GM23338 (cell line): ENCODE data around the gene AQP7. TPM values are rescaled to one million over a fixed set of nuclear protein-coding genes. Genes with fewer than 3 reads are reported as not detected.

Source experiments
- ATAC-seq: fragments of 200-7000 bp; cut with Tn5 transposase; 3 replicates; pipeline ENCODE4 v1.9.1; 2020
- DNase-seq: peaks from one replicate; pipeline ENCODE4 v3.0.0-alpha.2; 2015; ENCODE audit warnings: low spot score
- H2AFZ ChIP-seq: fragments of 200-600 bp; sonication (generic); 2 replicates; pipeline ENCODE4 v1.8.0; 2016; ENCODE audit warnings: antibody characterized with exemption, mild to moderate bottlenecking, moderate library complexity
- H3F3A ChIP-seq: fragments of 200-600 bp; sonication (generic); replicated peaks from 2 replicates; pipeline ENCODE4 v1.8.0; 2017; ENCODE audit warnings: antibody characterized with exemption, mixed run types, low read depth
- H3K27ac ChIP-seq: fragments of 200-600 bp; sonication (generic); 2 replicates; pipeline ENCODE4 v1.6.1; 2016; ENCODE audit warnings: low read depth
- H3K27me3 ChIP-seq: fragments of 200-600 bp; sonication (generic); 2 replicates; pipeline ENCODE4 v1.8.0; 2016; ENCODE audit warnings: mild to moderate bottlenecking, mixed run types, moderate library complexity; ENCODE audit not compliant: insufficient read depth
- H3K36me3 ChIP-seq: fragments of 200-600 bp; sonication (generic); 2 replicates; pipeline ENCODE4 v1.8.0; 2016; ENCODE audit warnings: mild to moderate bottlenecking; ENCODE audit not compliant: insufficient read depth
- H3K4me1 ChIP-seq: fragments of 200-600 bp; sonication (generic); 2 replicates; pipeline ENCODE4 v1.8.0; 2016; ENCODE audit warnings: mild to moderate bottlenecking, moderate library complexity; ENCODE audit not compliant: insufficient read depth
- H3K4me2 ChIP-seq: fragments of 200-600 bp; sonication (generic); 2 replicates; pipeline ENCODE4 v1.7.1; 2017; ENCODE audit warnings: mixed run types
- H3K4me3 ChIP-seq: fragments of 200-600 bp; sonication (generic); 2 replicates; pipeline ENCODE4 v1.6.1; 2016; ENCODE audit warnings: mixed run types
- H3K79me2 ChIP-seq: fragments of 200-600 bp; sonication (generic); replicated peaks from 2 replicates; pipeline ENCODE4 v1.8.0; 2017; ENCODE audit warnings: mild to moderate bottlenecking; ENCODE audit not compliant: insufficient read depth
- H3K9me2 ChIP-seq: fragments of 200-600 bp; sonication (generic); 2 replicates; pipeline ENCODE4 v1.8.0; 2017; ENCODE audit not compliant: insufficient read depth
- H4K20me1 ChIP-seq: fragments of 200-600 bp; sonication (generic); replicated peaks from 2 replicates; pipeline ENCODE4 v1.8.0; 2017; ENCODE audit warnings: mild to moderate bottlenecking; ENCODE audit not compliant: insufficient read depth
- H3K27ac Mint-ChIP-seq: 2 replicates; pipeline ENCODE4 v1.8.0; 2020; ENCODE audit warnings: inconsistent platforms, mild to moderate bottlenecking, moderate library complexity, mixed read lengths
- H3K27me3 Mint-ChIP-seq: 3 replicates; pipeline ENCODE4 v1.8.0; 2022; ENCODE audit warnings: low read depth, mild to moderate bottlenecking, moderate library complexity, mixed read lengths, inconsistent platforms; ENCODE audit not compliant: insufficient read depth, poor library complexity
- H3K36me3 Mint-ChIP-seq: 3 replicates; pipeline ENCODE4 v1.8.0; 2021; ENCODE audit warnings: low read depth, mild to moderate bottlenecking, inconsistent platforms, moderate library complexity, mixed read lengths
- H3K4me1 Mint-ChIP-seq: 3 replicates; pipeline ENCODE4 v1.8.0; 2020; ENCODE audit warnings: mild to moderate bottlenecking, inconsistent platforms, mixed read lengths
- H3K4me3 Mint-ChIP-seq: 3 replicates; pipeline ENCODE4 v1.8.0; 2021; ENCODE audit warnings: moderate library complexity, mild to moderate bottlenecking, inconsistent platforms, mixed read lengths
- H3K9me3 Mint-ChIP-seq: 3 replicates; pipeline ENCODE4 v1.8.0; 2020; ENCODE audit warnings: moderate library complexity, mild to moderate bottlenecking, inconsistent platforms, mixed read lengths
- CREB1 ChIP-seq: fragments of 250-450 bp; sonication (Bioruptor Pico); IDR thresholded peaks from 2 replicates; pipeline ENCODE4 v1.5.0; 2020; ENCODE audit warnings: low read depth, mild to moderate bottlenecking, moderate library complexity
- CTCF ChIP-seq, 2 experiments: fragments of 200-600 bp in 1 of 2; sonication (generic) in 1 of 2; conservative IDR thresholded peaks; 2 replicates each; pipeline versions ENCODE4 v1.5.1 to v1.6.1; 2016 to 2017; ENCODE audit warnings: antibody characterized with exemption in 2 of 2, low read depth in 2 of 2, mild to moderate bottlenecking in 2 of 2, moderate library complexity in 1 of 2
- ETS1 ChIP-seq: IDR thresholded peaks from 2 replicates; pipeline ENCODE4 v1.6.1; 2016; ENCODE audit warnings: antibody characterized with exemption
- EZH2 ChIP-seq: fragments of 200-600 bp; sonication (generic); IDR thresholded peaks from one replicate; pipeline ENCODE4 v1.8.0; 2017; ENCODE audit warnings: antibody characterized with exemption, mild to moderate bottlenecking, low read depth; ENCODE audit not compliant: unreplicated experiment
- EZH2phosphoT487 ChIP-seq: fragments of 200-600 bp; sonication (generic); IDR thresholded peaks from one replicate; pipeline ENCODE4 v1.8.1; 2018; ENCODE audit warnings: antibody characterized with exemption; ENCODE audit not compliant: unreplicated experiment
- JUNB ChIP-seq: IDR thresholded peaks from one replicate; pipeline ENCODE4 v1.6.1; 2016; ENCODE audit warnings: antibody characterized with exemption; ENCODE audit not compliant: unreplicated experiment
- NANOG ChIP-seq: IDR thresholded peaks from 2 replicates; pipeline ENCODE4 v1.6.1; 2016; ENCODE audit warnings: antibody characterized with exemption, borderline replicate concordance
- POLR2AphosphoS5 ChIP-seq: IDR thresholded peaks from 2 replicates; pipeline ENCODE4 v1.6.1; 2016; ENCODE audit warnings: antibody characterized with exemption, low read depth
- STAT1 ChIP-seq: IDR thresholded peaks from one replicate; pipeline ENCODE4 v1.6.1; 2016; ENCODE audit warnings: antibody characterized with exemption; ENCODE audit not compliant: unreplicated experiment
- ZNF114 ChIP-seq: fragments of 250-450 bp; sonication (Bioruptor Pico); IDR thresholded peaks from 2 replicates; pipeline ENCODE4 v1.5.0; 2020; ENCODE audit warnings: mild to moderate bottlenecking, moderate library complexity
- ZNF331 ChIP-seq: fragments of 250-450 bp; sonication (Bioruptor Pico); IDR thresholded peaks from 2 replicates; pipeline ENCODE4 v1.5.0; 2020; ENCODE audit warnings: low read depth, mild to moderate bottlenecking, moderate library complexity
- ZNF462 ChIP-seq: fragments of 250-450 bp; sonication (Bioruptor Pico); IDR thresholded peaks from 2 replicates; pipeline ENCODE4 v1.5.0; 2020; ENCODE audit warnings: mild to moderate bottlenecking, moderate library complexity
- polyA plus RNA-seq: library from polyadenylated mRNA; unstranded; fragments of >200 nt; fragmentation: Nextera tagmentation; extraction: Ambion mirVana; gene quantifications from 2 replicates; pipeline ENCODE4 v1.2.1, GENCODE V29; 2016
- total RNA-seq: library from RNA; depleted of rRNA; stranded (reverse); fragments of >200 nt; shearing (Covaris generic); gene quantifications from 2 replicates; pipeline ENCODE4 v1.2.3, GENCODE V29; 2014
- TF ChIP-seq, protein P1 (sequence below): IDR thresholded peaks from one replicate; pipeline ENCODE4 v1.6.1; 2018; ENCODE audit warnings: antibody characterized with exemption; ENCODE audit not compliant: unreplicated experiment

The AQP7 gene
- total and polyA plus RNA-seq, 2 experiments from 2014 or later, result not detected

DNA sequence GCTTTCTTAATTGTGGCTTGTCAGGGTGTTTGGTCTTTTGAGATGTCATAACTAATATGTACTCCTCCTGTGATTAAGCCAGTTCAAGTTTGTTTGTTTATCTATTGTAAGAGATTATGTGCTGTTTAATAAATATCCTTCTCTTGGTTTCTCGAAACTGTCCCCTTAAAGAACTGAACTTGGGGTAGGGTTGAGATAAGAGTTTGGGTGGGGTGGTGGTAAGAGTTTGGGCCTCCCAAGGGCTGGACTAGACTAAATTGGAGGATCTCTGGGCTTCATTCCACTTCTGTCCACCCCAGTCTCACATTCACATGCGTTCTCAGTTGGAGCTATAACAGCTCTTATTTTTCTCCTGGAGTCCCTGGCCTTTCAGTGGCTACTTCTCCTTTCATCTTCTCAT, 38.2 kb downstream of the AQP7 start:
- Histone ChIP-seq H4K20me1 (no peaks in the 10 kb centered on the region; the same call in 1 of the 2 replicates), H3K4me1 (no peaks in the 10 kb centered on the region), H3K79me2 (no peaks in the 10 kb centered on the region), H3K4me3 (no peak overlapping the region), H3K4me2 (no peak overlapping the region), H3K27me3 (no peaks in the 10 kb centered on the region), H3K36me3 (no peaks in the 10 kb centered on the region; the same call in none of the 2 replicates), H3F3A (no peaks in the 10 kb centered on the region), H3K27ac (no peak overlapping the region), H3K9me2 (no peaks in the 10 kb centered on the region), H2AFZ (no peak overlapping the region)
- Mint-ChIP-seq H3K27me3 (peaks cover 2% of the 10 kb centered on the region), H3K36me3 (peaks cover 3% of the 10 kb centered on the region; the same call in 1 of the 3 replicates), H3K27ac (no peak overlapping the region), H3K4me1 (no peaks in the 10 kb centered on the region), H3K9me3 (no peaks in the 10 kb centered on the region), H3K4me3 (no peak overlapping the region)
- no peak for TF ChIP-seq POLR2AphosphoS5
- TF ChIP-seq EZH2, result no peak
- no peak for TF ChIP-seq ZNF462
- no peak for TF ChIP-seq ZNF331 (CRISPR knock-in tag)
- TF ChIP-seq, protein P1, sequence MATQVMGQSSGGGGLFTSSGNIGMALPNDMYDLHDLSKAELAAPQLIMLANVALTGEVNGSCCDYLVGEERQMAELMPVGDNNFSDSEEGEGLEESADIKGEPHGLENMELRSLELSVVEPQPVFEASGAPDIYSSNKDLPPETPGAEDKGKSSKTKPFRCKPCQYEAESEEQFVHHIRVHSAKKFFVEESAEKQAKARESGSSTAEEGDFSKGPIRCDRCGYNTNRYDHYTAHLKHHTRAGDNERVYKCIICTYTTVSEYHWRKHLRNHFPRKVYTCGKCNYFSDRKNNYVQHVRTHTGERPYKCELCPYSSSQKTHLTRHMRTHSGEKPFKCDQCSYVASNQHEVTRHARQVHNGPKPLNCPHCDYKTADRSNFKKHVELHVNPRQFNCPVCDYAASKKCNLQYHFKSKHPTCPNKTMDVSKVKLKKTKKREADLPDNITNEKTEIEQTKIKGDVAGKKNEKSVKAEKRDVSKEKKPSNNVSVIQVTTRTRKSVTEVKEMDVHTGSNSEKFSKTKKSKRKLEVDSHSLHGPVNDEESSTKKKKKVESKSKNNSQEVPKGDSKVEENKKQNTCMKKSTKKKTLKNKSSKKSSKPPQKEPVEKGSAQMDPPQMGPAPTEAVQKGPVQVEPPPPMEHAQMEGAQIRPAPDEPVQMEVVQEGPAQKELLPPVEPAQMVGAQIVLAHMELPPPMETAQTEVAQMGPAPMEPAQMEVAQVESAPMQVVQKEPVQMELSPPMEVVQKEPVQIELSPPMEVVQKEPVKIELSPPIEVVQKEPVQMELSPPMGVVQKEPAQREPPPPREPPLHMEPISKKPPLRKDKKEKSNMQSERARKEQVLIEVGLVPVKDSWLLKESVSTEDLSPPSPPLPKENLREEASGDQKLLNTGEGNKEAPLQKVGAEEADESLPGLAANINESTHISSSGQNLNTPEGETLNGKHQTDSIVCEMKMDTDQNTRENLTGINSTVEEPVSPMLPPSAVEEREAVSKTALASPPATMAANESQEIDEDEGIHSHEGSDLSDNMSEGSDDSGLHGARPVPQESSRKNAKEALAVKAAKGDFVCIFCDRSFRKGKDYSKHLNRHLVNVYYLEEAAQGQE, result no peak
- no peak for TF ChIP-seq ZNF114
- TF ChIP-seq STAT1, result no peak
- TF ChIP-seq NANOG, result no peak
- TF ChIP-seq EZH2phosphoT487, result no peak
- no peak for TF ChIP-seq CREB1 (CRISPR knock-in tag)
- TF ChIP-seq ETS1, result no peak
- TF ChIP-seq CTCF (conservative IDR thresholded peaks at IDR 0.05; ENCODE audit: low read depth in 2 of 2), result no peak
- TF ChIP-seq JUNB, result no peak
- no peak for ATAC-seq
- DNase-seq, result no peak
